Glutamatergic neuron (in vitro differentiated cells): ENCODE results near the gene ACSS1. TPM values are rescaled to one million over a fixed set of nuclear protein-coding genes. Genes with fewer than 3 reads are reported as not detected.

ENCODE experiments used
- DNase-seq: peaks from one replicate; pipeline ENCODE4 v3.0.0; 2022
- H3K27ac Mint-ChIP-seq: one replicate; pipeline ENCODE4 v1.8.0; 2020; ENCODE audit warnings: mild to moderate bottlenecking, mixed read lengths, inconsistent platforms; ENCODE audit not compliant: unreplicated experiment
- H3K27me3 Mint-ChIP-seq: one replicate; pipeline ENCODE4 v1.8.0; 2020; ENCODE audit warnings: mild to moderate bottlenecking, moderate library complexity, mixed read lengths, inconsistent platforms; ENCODE audit not compliant: unreplicated experiment
- H3K36me3 Mint-ChIP-seq: one replicate; pipeline ENCODE4 v1.8.0; 2020; ENCODE audit warnings: mild to moderate bottlenecking, mixed read lengths, inconsistent platforms; ENCODE audit not compliant: unreplicated experiment
- H3K4me1 Mint-ChIP-seq: one replicate; pipeline ENCODE4 v1.8.0; 2020; ENCODE audit warnings: mild to moderate bottlenecking, low read depth, mixed read lengths, inconsistent platforms; ENCODE audit not compliant: unreplicated experiment
- H3K4me3 Mint-ChIP-seq: one replicate; pipeline ENCODE4 v1.8.0; 2020; ENCODE audit warnings: mild to moderate bottlenecking, mixed read lengths, inconsistent platforms; ENCODE audit not compliant: unreplicated experiment
- H3K9me3 Mint-ChIP-seq: one replicate; pipeline ENCODE4 v1.8.0; 2020; ENCODE audit warnings: mild to moderate bottlenecking, moderate library complexity, mixed read lengths, inconsistent platforms; ENCODE audit not compliant: unreplicated experiment
- CTCF ChIP-seq: fragments of 200-600 bp; sonication (generic); IDR thresholded peaks from one replicate; pipeline ENCODE4 v1.5.0; 2021; ENCODE audit not compliant: partially characterized antibody, unreplicated experiment
- total RNA-seq: library from RNA; stranded (reverse); fragmentation: NEBNext Ultra II Directional; extraction: Animal tissue kit (Norgen Biotek cat#: 25700); gene quantifications from one replicate; pipeline ENCODE4 v1.2.1, GENCODE V29; 2021; ENCODE audit not compliant: unreplicated experiment

The ACSS1 gene
- total RNA-seq, 1 donor from 2014 or later = not detected

GRCh38 chr20:24971376-24972101, 86.4 kb downstream of the ACSS1 start:
- no peak overlapping the region for H3K27ac Mint-ChIP-seq
- peaks cover 13% of the 10 kb centered on the region for H3K36me3 Mint-ChIP-seq
- TF ChIP-seq CTCF = no peak

GRCh38 chr20:24970754-24971153, 87.2 kb downstream of the ACSS1 start:
- Mint-ChIP-seq H3K27ac (peak overlapping the region; percentile 62), H3K9me3 (peaks cover 28% of the 10 kb centered on the region)
- no peak for TF ChIP-seq CTCF

More at GRCh38 chr20:24971376-24972101, 86.4 kb downstream of the ACSS1 start:
- Mint-ChIP-seq H3K9me3 (peaks cover 24% of the 10 kb centered on the region), H3K4me1 (peaks cover 55% of the 10 kb centered on the region), H3K4me3 (no peak overlapping the region), H3K27me3 (peaks cover 9% of the 10 kb centered on the region)
- no peak for DNase-seq

GRCh38 chr20:24970030-24970553, 87.8 kb downstream of the ACSS1 start:
- peaks cover 69% of the 10 kb centered on the region for H3K4me1 Mint-ChIP-seq
- no peak for TF ChIP-seq CTCF
- H3K27me3 Mint-ChIP-seq = peaks cover 16% of the 10 kb centered on the region
- peak overlapping the region; percentile 25 for H3K4me3 Mint-ChIP-seq
- H3K9me3 Mint-ChIP-seq = peaks cover 31% of the 10 kb centered on the region
- H3K27ac Mint-ChIP-seq = peak overlapping the region; percentile 45
- no peak for DNase-seq
- no peaks in the 10 kb centered on the region for H3K36me3 Mint-ChIP-seq

More at GRCh38 chr20:24970754-24971153, 87.2 kb downstream of the ACSS1 start:
- peaks cover 11% of the 10 kb centered on the region for H3K27me3 Mint-ChIP-seq
- peaks cover 63% of the 10 kb centered on the region for H3K4me1 Mint-ChIP-seq
- H3K36me3 Mint-ChIP-seq = peaks cover 5% of the 10 kb centered on the region
- no peak for DNase-seq
- H3K4me3 Mint-ChIP-seq = peak overlapping the region; percentile 26

- Mint-ChIP-seq H3K27me3 (peaks cover 23% of the 10 kb centered on the region), H3K4me1 (peaks cover 75% of the 10 kb centered on the region), H3K4me3 (no peak overlapping the region), H3K27ac (peak overlapping the region; percentile 97), H3K36me3 (no peaks in the 10 kb centered on the region), H3K9me3 (peaks cover 37% of the 10 kb centered on the region)
- no peak for TF ChIP-seq CTCF
- no peak for DNase-seq
These were observed 88.5 kb downstream of the ACSS1 start for GRCh38 chr20:24969186-24970029.
